Fibroblast of skin of right quadriceps (primary cell): ENCODE measurements around the gene NPPC.
"Not testable (repeated sequence)": the region's sequence is repeated elsewhere in the genome, so short reads cannot be mapped to it uniquely, and the experiment has no call there.

Experiments
- DNase-seq: peaks from one replicate; pipeline ENCODE4 v3.0.0-alpha.2; 2013

The NPPC gene

DNA sequence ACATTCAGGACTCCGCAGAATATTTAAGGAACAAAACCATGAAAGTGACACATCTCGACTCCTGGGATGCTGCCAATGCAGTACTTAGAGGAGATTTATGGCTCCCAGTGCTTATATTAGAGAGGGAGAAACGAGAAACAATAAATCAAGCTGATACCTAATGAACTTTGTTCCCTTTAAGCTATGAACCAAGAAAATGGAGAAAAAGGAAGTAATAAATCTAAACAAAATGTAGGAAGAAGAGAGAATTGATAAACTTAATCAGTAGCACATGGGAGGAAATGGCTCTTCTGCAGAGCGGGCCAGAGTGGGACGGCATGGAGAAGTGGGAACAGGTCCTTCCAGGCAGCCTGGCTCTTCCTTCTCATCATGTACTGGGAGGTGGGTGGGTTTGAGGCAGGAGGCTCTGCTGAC, 42.7 kb downstream of the NPPC start:
- peak; percentile 74 for DNase-seq

DNA sequence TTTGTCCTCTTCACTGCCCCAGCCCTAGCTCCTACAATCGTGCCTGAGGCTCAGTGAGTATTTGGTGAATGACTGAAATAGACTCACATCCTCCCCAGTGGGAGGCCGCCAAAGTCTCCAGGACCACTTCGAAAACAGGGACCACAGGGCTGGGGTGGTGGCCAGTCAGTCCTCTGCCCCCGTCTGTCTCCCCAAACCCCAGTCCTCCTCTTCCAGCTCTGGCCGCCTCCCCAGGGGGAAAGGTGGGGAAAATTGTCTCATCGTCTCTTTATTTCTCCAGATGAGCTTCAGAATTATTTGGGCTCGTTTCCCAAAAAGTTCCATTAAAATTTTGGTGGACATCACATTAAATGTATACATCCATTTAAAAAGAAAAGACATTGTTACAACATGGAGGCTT, 43.5 kb downstream of the NPPC start:
- no peak for DNase-seq

DNA sequence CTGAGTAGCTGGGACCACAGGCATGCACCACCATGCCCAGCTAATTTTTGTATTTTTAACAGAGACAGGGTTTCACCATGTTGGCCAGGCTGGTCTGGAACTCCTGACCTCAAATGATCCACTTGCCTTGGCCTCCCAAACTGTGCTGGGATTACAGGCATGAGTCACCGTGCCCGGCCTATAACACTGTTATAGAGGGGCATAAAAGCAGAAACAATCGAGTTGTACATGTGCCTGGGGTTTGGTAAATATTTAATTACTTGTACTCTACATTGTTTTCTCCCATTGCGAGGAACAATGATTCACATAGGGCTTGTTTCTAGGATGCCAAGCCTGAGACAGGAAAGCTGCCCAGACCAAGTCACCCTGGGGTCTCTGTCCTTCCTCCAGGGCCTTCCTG, 45.8 kb downstream of the NPPC start:
- not testable (repeated sequence) for DNase-seq

- DNase-seq: no peak
Observed at GRCh38 chr2:231879216-231879615, 47.0 kb downstream of the NPPC start.

- DNase-seq: no peak
Observed at GRCh38 chr2:231877533-231878456, 48.4 kb downstream of the NPPC start.

- DNase-seq: no peak
Observed at GRCh38 chr2:231874944-231875343, 51.3 kb downstream of the NPPC start.
